ENCODE data around the gene CABCOCO1. TPM values are rescaled to one million over a fixed set of nuclear protein-coding genes. Genes with fewer than 3 reads are reported as not detected.
A peak's percentile ranks its signal among the peaks of the same experiment; 100 is the strongest.

Gene CABCOCO1
- total and polyA plus RNA-seq, 9 of the 15 experiments (the other 6 are each of a cell fraction or from before 2014, with no cell fraction given): 0.04 TPM; not detected in 8

GRCh38 chr10:61774031-61774430 is 111.3 kb downstream of the CABCOCO1 start (continued):
- TF ChIP-seq SMAD4 (CRISPR knock-in tag; conservative IDR thresholded peaks at IDR 0.05) (0 out of 2 replicates have a peak, but pooled peaks have one; percentile 67), E4F1 (CRISPR knock-in tag; IDR thresholded peaks at IDR 0.05; ENCODE audit: borderline replicate concordance) (no peak)
- TF ChIP-seq, protein P1, sequence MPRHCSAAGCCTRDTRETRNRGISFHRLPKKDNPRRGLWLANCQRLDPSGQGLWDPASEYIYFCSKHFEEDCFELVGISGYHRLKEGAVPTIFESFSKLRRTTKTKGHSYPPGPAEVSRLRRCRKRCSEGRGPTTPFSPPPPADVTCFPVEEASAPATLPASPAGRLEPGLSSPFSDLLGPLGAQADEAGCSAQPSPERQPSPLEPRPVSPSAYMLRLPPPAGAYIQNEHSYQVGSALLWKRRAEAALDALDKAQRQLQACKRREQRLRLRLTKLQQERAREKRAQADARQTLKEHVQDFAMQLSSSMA (CRISPR knock-in tag; IDR thresholded peaks at IDR 0.05): no peak

- ChIA-PET POLR2A (interaction anchor here (1.2 to 1.4 kb wide), 2 partner anchors 9 to 10 kb away, joined by 3 to 4 read pairs; no protein-coding TSS in a partner anchor), CTCF (ENCODE audit: low intra/inter-chr PET ratio) (no interaction called here)
- Histone ChIP-seq H3K27me3 (ENCODE audit: control insufficient read depth in 2 of 2, insufficient read depth in 2 of 2, low read length in 2 of 2) (no peaks in the 10 kb centered on the region), H3K9me1 (ENCODE audit: control insufficient read depth, insufficient read depth, low read length) (no peaks in the 10 kb centered on the region), H2AFZ (ENCODE audit: low read depth, low read length) (peak overlapping the region; percentile 41), H4K20me1 (replicated peaks; ENCODE audit: control insufficient read depth, insufficient read depth, low read length) (no peaks in the 10 kb centered on the region), H3K36me3 (ENCODE audit: control insufficient read depth, insufficient read depth, low read length) (no peaks in the 10 kb centered on the region; the same call in 2 of the 3 replicates), H3K27ac (ENCODE audit: extremely low read depth, low read depth, low read length) (no peak overlapping the region), H3K4me3 (no peak overlapping the region), H3K4me2 (ENCODE audit: insufficient read depth, low read length) (no peak overlapping the region), H3K9ac (ENCODE audit: insufficient read depth in 1 of 2, low read depth in 2 of 2, low read length in 2 of 2) (no peak overlapping the region), H3K4me1 (replicated peaks in 1 of 2; ENCODE audit: control insufficient read depth in 2 of 2, insufficient read depth in 2 of 2, low read length in 2 of 2) (peaks cover 0 to 30% of the 10 kb centered on the region in 2 experiments; a peak in 3 of 5 replicates), H3K79me2 (ENCODE audit: control insufficient read depth, insufficient read depth, low read length) (no peaks in the 10 kb centered on the region), H3K9me3 (replicated peaks; ENCODE audit: control insufficient read depth, insufficient read depth, low read depth, low read length) (no peaks in the 10 kb centered on the region)
- ATAC-seq (no peak), FAIRE-seq (no peak), DNase-seq (ENCODE audit: extremely low read depth in 1 of 4, low spot score in 3 of 4) (no peak)
- TF ChIP-seq SIN3B (IDR thresholded peaks at IDR 0.05; ENCODE audit: low read depth) (no peak), EHMT2 (IDR thresholded peaks at IDR 0.05) (0 out of 2 replicates have a peak, but pooled peaks have one; percentile 45), YY1 (IDR thresholded peaks at IDR 0.05; ENCODE audit: borderline replicate concordance in 1 of 3, control insufficient read depth in 1 of 3, extremely low read depth in 1 of 3, insufficient read depth in 3 of 3, insufficient read length in 1 of 3, insufficient replicate concordance in 2 of 3, low read depth in 1 of 3, low read length in 2 of 3) (peak in 1 of 3 experiments; percentile 27)
- no TSS peak for BruUV-seq (replicated peaks)
- intact Hi-C loops (cut with micrococcal nuclease): no loop called here
- in situ Hi-C loops (cut with MboI): no loop called here
- 50% methylated on average over 2 of the region's 2 CpGs for WGBS (ENCODE audit: insufficient coverage, low coverage, missing lambda C conversion rate)
These were observed 112.4 kb downstream of the CABCOCO1 start for GRCh38 chr10:61775111-61775510.

All from K562 (cell line).